ENCODE data around the gene KY.

KY gene

DNA sequence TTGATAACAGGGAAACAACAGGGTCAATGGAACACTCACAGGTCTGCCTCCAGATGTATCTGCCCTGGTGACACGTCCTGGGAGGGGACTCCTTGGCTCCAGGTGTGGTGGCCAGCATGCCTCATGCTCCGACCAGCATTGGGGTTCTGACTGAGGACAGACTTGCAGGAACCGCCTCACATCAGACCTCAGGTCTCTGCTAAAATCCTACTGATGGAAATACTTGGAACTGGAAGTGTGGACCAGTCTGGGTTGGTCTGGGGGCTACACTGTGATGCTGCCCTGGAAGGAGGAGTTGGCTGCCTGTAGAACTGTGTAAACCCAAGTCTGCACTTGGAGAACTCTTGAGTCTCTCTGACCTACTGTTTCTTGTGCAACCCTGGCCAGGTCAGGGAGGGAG, 17.1 kb upstream of the KY start:
- DNase-seq: no peak

DNA sequence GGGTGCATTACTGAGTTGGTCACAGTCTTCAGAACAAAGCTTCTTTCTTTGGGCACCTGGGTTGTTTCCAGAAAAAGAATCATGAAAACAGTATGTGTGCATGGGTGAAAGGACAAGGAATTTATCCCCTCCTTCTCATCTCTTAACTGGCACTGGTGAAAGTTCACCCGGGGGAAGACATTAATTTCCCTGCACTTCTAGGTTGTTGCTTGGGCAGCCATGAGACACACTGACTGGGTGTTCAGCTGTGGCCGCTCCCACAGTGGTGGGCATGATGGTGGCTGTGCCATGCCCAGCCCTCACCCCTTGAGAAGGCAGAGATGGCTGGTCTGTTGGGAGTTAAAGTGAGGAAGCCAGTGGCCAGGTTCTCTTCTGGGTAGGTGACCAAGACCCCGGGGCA, 16.6 kb upstream of the KY start:
- DNase-seq: no peak

DNA sequence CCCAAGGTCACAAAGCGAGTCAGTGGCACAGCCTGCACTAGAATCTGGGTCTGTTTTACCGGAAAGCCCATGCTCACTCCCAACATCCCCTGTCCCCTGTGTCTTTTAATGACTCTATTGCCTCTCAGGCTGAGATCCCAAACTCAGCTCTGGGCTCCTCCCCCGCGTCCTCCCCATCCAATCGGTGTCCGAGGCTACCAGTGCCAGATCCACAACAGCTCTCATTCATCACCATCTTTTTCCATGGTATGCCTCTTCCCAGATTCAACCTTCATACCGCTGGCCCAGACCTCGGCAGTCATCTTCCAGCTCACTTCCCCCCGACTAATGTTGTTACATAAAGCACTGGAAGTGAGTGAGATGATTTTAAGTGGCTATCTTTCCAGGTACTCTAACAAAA, 16.1 kb upstream of the KY start:
- DNase-seq: no peak

DNA sequence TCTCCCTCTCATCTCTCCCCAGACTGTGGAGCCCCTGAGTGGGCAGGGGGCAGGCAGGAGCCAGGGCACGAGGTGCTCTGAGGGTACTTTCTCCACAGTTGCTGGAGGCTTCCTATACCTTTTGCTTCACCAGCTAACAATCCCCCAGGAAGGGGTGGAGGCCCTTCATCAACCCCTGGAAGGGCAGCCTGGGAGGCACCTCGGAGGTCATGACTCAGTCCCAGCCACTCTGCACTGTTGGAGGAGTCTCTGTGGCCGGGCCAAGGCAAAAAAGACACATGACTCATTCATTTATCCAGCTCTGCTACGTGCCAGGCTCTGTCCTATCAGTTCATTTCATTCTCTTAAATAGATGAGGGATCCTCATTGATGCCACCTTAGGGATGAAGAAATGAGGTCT, 15.6 kb upstream of the KY start:
- peak; percentile 76 for DNase-seq

DNA sequence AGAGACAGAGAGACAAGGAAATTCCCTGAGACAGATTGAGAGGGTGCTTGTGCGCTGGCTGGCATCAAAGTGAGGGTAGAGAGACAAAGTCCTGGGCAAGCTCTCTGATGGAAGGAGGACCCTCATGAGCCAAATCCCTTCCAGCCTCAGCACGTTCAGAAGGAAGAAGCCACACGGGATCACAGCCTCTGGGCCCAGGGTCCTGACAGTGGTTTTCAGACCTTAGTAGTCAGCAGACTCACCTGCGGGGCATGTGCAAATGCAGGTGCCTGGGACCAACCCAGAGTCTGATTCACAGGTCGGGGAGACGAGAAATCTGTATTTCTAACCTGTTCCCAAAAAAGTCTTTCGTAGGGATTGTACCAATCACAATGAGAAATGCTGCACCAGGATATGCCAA, 15.2 kb upstream of the KY start:
- no peak for DNase-seq

DNA sequence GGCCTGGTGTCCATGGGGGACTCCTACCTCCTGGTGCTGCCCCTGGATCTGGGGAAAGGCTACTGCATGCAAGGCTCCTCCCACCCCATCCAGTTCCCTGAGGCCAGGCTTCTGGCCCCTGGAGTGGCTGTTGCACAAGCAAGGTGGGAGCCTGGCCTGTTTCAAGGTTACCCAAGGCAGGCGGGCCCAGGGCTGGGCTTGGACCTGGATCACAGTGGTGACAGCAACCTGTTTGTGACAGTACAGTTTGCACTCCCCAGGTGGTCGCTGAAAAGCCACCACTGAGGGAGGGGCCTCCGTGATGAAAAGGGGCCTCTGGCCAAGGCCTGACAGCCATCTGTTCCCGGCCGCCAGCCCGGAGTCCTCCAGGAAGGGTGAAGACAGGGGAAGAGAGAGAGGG, 14.4 kb upstream of the KY start:
- no peak for DNase-seq

DNA sequence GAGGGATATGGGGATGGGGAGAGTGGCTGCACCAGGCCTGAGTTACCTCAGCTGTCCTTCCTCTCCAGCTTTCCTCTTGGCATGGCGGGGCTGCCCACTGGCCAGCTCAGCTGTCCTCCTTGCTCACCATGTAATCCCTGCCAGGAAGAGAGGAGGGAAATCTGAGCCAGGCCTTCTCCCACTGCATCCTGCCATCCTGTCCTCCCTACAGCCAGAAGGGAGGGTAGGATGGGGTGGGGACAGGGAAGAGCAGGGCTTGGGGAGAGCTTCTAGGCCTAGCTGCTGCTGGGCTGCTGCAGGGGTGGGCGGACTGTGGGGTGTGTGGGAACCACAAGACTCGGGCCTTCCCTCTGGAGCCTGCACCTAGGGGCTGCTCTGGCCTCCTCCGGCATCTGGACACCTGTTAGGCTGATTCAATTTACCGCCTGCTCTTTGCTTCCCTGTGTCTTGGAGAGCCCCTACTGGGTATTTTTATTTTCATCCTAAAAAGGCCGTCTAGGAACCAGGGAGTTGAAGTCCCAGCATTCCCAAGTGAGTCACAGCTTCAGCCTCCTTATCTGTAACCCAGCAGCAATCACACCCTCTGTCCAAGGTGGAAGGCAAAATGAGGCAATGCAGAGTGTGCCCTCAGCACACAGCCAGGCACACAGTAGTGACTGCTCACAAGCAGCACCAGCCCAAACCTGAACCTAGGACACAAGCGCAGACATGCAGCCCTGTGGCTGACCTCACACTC, 13.1 kb upstream of the KY start:
- peak; percentile 37 for DNase-seq

DNA sequence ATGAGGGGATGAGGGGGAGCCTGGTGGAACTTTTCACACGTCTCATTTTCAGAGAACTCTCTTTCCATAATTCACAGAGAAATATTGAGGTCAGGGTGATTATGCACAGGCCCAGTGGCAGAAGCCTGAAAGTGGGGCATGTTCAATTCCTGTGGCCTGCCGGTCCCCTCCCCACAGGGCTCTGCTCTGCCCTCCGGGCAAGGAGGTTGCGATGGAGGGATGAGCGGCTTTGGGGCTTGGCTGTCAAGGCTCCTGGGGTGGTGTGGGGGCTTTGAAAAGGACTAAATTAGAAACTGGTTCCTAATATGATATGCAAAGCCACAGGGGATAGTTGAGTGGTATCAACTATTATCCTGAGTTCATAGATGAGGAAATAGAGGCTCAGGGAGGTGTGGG, 9.2 kb upstream of the KY start:
- DNase-seq: no peak

DNA sequence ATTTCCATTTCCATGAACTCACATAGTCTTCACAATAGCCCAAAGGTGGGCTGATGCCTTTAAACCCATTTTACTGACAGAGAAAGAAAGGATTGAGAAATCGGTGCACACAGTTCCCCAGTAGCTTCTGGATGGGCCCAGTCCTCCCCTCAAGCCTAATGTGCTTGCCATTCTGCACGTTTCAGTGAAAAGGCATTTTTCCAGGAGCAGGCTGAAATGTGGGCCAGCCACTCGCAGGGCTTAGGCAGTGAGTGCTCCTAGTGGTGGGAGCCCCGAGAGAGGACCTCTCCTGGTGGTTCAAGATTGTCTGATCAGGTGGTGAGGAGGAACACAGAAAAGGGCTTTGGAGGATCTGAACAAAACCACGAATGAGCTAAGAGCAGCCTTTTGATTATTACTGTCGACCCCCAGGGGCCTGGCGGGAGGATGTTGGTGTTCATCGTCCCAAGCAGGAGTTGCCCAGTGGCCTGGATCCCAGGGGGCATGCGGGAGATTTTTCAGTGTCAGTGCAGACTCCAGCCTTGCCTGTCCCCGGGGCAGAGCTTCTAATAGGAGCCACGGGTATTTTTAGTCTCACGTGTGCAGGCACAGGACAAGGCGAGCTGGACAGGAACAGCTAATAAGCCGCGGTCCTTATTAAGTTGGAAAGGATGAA, 8.7 kb upstream of the KY start:
- DNase-seq: no peak

DNA sequence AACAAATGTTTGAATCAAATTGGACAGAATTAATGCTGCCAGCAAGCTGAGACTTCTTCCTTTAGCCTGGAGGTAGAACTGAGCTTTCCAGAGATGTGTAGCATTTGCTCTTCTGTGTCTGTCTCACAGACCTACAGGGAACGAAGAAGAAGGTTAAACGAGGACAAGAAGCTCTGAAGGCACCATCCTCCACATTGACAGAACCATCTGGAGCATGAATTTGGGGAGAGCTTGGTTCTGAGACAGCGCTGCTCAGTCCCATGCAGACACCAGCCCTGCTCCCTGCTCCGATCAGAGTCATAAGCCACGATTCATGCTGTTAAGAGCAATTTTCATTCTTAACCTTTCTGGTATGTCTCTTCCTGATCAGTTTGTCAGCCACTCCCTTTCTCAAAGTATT, 7.7 kb upstream of the KY start:
- no peak for DNase-seq

DNA sequence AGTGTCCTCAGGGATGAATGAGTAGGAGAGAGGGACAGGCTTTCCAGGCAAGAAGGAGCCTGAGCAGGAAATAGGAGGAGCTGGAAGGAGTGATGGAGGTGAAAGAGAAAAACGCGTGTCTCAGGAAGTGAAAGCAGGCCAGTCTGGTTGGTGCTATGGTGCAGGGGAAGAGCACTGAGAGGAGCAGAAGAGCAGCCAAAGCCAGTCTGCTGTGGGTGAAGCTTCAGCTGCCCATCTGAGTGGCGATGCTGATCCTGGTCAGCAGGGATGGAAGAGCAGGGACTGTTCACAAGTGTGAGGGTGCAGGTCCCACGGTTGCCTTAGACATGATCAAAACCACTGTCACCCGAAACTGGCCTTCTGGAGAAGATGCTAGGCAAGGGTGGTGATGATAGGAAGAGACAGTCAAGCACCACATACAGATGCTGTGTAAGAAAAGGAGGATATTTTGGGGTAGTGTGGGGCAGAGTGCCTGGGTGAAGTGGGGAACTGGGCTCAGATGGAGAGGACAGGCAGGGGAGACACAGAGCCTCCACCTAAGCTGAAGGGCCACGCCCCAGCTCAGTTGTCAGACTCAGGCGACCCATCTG, 5.5 kb upstream of the KY start:
- DNase-seq: no peak

DNA sequence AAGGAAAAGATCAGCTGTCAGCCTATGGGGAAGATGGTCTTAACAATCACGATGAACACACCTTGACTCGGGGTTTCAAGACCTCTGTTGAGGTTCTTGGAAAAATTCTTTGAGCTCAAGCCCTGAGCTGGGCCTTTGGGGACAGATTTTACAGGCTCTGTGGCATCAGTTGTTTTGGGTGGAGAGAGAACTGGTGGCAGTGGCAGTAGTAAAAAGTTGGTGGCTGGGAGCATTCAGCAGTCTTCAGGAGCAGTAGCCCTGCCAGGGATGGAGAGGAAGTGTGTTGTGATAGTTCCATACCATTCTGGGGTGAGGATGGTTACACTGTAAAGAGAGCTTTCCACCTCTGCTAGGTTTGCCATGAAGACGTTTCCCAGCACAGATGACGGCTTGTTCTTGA, 4.9 kb upstream of the KY start:
- no peak for DNase-seq

DNA sequence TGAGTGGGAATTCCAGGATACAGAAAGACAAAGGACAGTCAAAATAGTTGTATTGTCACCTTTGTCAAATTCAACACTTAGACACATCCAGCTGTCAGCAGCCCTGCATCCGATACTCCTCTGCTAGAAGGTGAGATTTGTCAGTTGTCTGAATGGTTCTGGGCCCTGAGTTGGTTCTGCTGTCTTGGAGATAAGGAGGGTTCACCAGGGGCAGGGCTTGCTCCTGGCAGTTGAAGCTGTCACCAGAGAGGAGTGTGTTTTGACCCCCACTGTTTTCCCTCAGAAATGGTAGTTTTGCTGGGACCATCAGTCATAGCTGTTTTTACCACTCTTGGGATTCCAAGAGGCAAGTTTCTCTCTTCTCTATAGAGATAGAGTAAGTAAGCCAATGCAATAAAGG, 3.2 kb upstream of the KY start:
- DNase-seq: no peak

DNA sequence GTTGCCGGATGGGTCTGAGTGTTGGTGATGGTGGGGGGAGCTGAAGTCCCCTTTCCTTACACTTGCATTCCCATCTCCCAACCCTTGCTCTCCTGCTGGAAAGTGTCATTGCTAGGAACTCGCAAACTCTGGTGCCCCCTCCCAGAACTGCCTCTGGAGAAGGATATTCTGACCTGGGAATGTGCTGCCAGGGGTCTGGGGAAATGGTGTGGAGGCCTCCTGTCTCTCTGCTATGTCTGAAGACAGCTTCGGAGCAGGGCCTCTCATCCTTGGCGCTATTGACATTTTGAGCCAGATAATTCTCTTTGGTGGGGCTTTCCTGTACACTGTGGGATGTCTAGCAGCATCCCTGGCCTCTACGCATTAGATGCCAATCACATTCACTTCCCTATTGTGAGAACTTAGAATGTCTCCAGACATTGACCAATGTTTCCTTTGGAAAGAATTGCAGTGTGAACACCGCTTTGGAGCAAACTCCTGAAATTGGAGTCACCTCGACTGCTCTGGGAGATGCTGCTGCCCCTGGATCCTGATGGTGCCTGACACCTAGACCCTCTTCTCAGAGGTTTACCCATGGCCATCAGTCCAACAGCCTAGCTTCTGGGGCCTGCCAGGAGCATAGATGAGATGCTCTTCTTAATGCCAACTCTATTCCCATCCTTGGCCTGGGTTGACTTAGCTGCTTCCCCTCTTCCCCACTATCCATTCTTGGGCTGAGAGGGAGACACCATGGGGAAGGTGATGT, 2.2 kb upstream of the KY start:
- DNase-seq: no peak

DNA sequence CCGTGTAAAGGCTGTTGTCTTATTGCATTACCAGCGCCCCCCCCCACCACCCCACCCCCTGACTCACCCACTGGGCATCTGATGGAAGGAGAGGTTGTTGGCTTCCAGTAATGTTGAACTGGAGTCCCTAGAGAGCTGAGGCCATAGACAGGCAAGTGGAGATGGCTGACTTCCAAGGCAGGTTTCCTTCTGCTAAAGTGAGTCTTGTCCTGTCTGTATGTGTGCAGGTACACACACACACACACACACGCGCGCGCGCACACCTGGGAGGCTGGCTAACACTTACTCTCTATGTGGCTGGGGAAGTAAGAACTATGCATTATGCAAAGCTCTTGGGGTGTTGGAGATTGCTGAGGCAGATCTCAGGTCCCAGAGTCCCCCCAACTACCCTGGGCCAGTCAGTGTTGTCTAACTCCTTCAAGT, 1.6 kb upstream of the KY start:
- peak; percentile 58 for DNase-seq

DNA sequence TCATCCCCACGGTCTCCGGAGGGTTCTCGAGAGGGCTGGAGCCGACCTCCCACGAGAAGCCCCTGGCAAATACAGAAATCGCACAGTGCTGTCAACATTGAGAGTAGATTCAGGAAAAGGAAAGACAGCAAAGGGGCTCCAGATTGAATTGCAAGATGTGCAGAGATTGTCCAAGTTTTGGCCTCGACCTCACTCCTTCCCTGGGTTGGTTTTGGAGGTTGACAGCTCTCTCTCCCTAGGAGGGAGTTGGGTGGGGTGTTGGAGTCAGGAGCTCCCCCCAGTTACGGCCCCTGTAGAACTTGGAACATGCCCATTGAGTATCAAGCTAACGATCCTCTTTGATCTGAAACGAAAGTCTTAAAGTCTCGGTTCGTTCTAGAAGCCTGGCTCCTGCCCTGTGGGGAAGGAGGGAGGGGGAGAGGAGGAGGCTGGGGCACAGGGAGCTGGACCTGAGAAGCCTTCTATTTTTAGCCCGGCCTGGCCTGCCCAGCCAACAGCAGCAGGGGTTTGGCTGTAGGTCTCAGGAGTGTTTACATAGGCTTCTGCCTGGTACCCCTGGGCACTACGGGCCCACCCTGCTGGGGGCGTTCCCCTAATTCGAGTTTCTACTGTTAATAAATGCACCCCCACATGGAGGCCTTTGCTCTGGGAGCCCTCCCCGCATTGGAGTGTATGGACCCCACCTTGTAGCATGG, 672 bp upstream of the KY start:
- peak; percentile 31 for DNase-seq

DNA sequence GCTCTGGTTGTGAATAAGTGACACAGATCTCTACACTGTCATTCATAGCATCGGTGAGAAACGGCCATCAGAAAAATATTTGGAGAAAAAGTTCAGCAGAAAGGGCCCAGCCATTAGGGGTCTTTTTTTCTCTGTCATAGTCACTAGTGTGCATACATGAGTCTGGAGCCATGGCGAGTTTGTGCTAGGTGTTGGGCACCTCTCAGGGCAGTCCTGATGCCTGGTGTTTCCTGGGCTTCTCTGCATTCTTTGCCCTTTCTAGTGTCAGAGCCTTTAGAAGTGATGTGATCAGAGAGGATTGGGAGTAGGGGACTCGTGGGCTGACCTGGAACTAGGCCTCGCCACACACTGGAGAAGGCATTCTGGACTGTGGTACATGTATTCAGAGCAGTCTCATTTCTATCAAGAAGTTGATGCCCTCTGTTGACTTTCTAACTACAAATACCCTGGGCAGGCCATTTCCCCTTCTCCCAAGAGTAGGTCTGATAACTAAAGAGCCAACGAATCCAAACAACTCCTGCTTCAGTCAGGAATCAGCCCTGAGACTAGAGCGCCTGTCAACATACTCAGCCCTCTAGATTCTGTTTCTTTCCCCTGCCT, 1.6 kb downstream of the KY start:
- no peak for DNase-seq

DNA sequence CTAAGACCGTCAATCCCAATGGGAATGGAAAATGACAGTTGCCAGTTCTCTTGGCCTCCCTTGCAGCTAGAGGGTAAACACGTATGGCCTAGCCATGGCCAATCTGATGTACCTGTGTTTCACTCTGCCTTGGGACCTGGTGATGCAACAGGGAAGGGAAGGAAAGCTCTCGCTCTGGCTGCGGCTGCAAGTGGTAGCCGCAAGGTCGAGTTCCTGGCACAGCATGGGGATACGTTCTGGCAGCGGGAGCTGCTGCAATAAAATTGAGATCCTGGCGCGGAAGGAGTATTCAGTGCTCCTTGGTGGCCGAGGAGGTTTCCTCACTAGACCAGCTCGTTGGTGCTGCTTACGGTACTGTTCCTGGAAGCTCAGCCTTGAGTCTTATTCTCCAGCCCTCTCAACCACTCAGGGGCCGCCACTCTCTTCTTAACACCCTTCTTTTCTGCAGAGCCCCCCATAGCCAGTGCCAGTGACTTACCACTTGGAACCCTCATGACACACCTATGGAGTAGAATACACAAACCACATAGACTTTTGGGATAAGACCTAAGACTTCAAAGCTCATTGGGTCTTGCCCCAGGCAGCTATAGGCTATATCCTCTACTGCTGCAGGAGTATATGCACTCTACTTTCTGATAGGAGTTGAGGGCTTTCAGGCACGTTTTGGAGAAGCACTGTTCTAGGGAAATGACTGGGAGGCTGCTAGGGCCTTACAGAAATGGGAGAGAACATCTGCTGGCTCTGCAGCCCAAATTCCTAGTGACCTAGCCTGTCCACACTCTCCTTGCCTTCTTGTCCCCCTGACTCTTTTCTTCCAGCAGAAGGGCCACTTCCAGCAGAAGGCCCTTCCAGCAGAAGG, 2.7 kb downstream of the KY start:
- DNase-seq: no peak

DNA sequence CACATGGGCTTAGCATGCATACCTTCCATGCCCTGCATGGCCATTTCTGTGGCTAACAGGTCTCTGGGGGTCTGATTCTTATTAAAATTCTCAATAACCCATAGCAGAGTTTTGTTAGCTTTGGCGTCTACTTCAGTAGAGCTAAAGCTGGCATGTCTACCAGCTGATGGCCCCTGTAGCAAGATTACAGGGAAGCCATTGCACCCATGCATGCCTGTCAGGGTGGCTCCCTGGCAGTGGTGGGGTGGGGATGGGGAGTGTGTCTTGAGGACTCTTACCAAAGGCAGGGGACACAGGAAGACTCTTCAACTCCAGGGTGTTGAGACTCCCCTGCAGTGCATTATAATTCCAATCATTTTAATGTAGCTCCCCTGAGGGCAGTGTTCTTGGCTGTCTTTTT, 4.7 kb downstream of the KY start:
- DNase-seq: no peak

DNA sequence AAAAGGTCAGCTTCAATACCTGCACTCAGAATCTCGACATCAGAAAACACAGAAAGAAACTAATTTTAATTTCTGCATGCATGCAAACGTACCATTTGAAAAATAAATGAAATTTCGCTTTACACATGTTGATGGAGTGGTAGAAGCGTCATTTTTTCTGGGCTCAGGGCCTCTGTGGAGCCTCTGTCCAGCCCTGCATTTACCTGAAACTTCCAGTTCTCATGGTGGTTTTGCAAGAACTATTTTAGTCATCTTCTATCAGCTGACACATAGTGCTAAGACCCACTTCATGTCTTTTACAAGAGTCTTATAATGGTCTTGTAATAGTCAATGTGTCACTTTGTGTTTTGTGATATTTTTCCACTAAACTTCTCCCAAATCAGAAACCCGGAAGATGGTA, 5.3 kb downstream of the KY start:
- DNase-seq: no peak

DNA sequence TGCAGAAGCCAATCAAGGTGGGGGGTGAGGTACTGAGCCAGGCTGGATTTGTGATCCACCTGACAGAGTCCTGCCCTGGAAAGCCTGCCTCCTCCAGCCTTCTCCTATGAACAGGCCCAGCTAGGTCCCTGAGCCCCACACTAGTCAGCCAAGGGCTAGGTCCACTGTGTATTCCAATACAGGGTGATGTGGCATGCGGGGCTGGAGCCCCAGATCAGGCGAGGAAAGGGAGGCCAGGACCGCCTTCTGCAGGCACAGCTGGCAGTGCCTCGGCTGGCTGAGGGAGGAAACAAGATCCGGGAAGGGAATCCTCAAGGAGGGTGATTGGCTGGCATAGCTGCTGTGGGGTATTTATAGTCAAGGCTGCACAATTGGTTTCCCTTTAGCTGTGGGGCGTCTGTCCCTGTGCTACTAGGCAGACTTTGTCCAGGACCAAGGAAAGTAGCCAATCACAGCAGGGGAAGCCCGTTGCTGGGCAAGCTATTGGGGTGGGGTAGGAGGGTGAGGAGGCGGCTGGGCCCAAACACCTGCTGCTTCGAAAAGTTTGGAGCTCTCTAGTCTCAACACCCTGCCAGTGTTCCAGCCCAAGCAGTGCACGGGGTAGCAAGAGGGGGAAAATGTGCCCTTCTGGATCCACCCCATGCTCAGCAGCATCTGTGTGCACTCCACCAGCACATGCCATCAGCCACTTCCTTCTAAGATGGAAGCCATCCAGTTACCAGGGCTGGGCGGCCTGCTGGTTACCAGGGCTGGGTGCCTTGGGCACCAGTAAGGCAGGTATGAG, 5.9 kb downstream of the KY start:
- DNase-seq: no peak
